ENCODE measurements around the gene BAZ2A. TPM values are rescaled to one million over a fixed set of nuclear protein-coding genes. Genes with fewer than 3 reads are reported as not detected.

Gene BAZ2A
- total and polyA plus RNA-seq, 2 experiments from 2014 or later = 109 to 111 TPM

DNA sequence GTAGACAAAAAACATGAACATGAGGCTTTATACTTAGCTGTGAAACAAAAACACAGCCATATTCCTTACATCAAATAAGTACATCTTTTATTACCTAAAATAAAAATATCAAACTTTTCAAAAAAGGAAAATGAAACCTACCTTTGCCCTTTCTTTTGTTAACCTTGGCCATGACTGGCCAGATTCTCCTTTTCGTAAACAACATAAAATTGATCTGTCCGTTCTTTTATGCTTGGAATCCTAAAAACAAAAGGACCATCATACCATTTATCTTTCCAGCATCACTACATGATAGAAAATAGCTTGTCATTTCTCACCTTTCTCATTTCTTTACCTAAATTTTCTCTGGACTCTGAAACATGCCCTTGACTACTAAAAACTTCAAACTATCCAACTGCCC lies 41.5 kb upstream of the BAZ2A start (continued):
- no peak for TF ChIP-seq STAT1 (IDR thresholded peaks at IDR 0.05; ENCODE audit: unreplicated experiment)
- TF ChIP-seq EZH2 (IDR thresholded peaks at IDR 0.05; ENCODE audit: low read depth, unreplicated experiment) = no peak
- TF ChIP-seq, protein P1, sequence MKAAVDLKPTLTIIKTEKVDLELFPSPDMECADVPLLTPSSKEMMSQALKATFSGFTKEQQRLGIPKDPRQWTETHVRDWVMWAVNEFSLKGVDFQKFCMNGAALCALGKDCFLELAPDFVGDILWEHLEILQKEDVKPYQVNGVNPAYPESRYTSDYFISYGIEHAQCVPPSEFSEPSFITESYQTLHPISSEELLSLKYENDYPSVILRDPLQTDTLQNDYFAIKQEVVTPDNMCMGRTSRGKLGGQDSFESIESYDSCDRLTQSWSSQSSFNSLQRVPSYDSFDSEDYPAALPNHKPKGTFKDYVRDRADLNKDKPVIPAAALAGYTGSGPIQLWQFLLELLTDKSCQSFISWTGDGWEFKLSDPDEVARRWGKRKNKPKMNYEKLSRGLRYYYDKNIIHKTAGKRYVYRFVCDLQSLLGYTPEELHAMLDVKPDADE (IDR thresholded peaks at IDR 0.05) = no peak
- no peak for TF ChIP-seq ZNF114 (CRISPR knock-in tag; IDR thresholded peaks at IDR 0.05)

DNA sequence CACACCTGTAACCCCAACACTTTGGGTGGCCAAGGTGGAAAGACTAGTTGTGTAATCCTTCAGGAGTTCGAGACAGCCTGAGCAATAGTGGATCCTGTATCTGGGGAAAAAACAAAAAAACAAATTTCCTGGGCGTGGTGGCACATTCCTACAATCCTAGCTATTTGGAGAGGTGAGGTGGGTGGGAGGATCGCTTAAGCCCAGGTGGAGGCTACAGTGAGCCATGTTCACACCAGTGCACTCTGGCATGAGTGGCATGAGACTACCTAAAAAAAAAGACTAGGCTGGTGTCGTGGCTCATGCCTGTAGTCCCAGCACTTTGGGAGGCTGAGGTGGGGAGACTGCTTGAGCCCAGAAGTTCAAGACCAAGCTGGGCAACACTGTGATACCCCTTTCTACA lies 40.7 kb upstream of the BAZ2A start:
- peak overlapping the region; percentile 48 for H3K27ac Mint-ChIP-seq
- Histone ChIP-seq H3K4me1 (ENCODE audit: insufficient read depth) (no peaks in the 10 kb centered on the region), H3K27me3 (ENCODE audit: insufficient read depth) (no peaks in the 10 kb centered on the region), H3K4me3 (no peak overlapping the region), H4K20me1 (replicated peaks; ENCODE audit: insufficient read depth) (peaks cover 49% of the 10 kb centered on the region), H3K4me2 (no peak overlapping the region), H3K79me2 (replicated peaks; ENCODE audit: insufficient read depth) (peaks cover 66% of the 10 kb centered on the region), H3K36me3 (ENCODE audit: insufficient read depth) (peaks cover 63% of the 10 kb centered on the region), H2AFZ (no peak overlapping the region), H3K9me2 (ENCODE audit: insufficient read depth) (no peaks in the 10 kb centered on the region), H3K27ac (ENCODE audit: low read depth) (no peak overlapping the region), H3F3A (replicated peaks; ENCODE audit: low read depth) (peaks cover 11% of the 10 kb centered on the region)
- H3K4me3 Mint-ChIP-seq = no peak overlapping the region
- peaks cover 85% of the 10 kb centered on the region for H3K36me3 Mint-ChIP-seq (ENCODE audit: low read depth)
- H3K27me3 Mint-ChIP-seq (ENCODE audit: insufficient read depth, low read depth, poor library complexity) = no peaks in the 10 kb centered on the region
- DNase-seq (ENCODE audit: low spot score) (no peak), ATAC-seq (no peak)
- H3K4me1 Mint-ChIP-seq = no peaks in the 10 kb centered on the region
- no peak for TF ChIP-seq STAT1 (IDR thresholded peaks at IDR 0.05; ENCODE audit: unreplicated experiment)
- no peak for TF ChIP-seq ZNF331 (CRISPR knock-in tag; IDR thresholded peaks at IDR 0.05; ENCODE audit: low read depth)
- no peaks in the 10 kb centered on the region for H3K9me3 Mint-ChIP-seq

DNA sequence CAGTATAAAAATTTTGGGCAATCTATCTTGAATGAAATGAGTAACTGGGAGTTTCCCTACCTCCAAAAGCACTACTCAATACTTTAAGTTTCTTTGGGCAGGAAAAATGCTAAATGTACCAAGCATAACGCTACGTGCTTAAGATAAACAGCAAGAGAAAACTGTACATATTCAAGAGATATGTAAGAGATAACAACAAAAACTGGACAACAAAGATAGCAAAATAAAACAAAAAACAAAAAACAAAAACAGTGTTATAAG lies 38.0 kb upstream of the BAZ2A start:
- Histone ChIP-seq H3K4me2 (no peak overlapping the region), H3K4me1 (ENCODE audit: insufficient read depth) (no peaks in the 10 kb centered on the region), H3K27me3 (ENCODE audit: insufficient read depth) (no peaks in the 10 kb centered on the region), H3K79me2 (replicated peaks; ENCODE audit: insufficient read depth) (peaks cover 39% of the 10 kb centered on the region), H3K36me3 (ENCODE audit: insufficient read depth) (peaks cover 81% of the 10 kb centered on the region), H3K9me2 (ENCODE audit: insufficient read depth) (no peaks in the 10 kb centered on the region), H4K20me1 (replicated peaks; ENCODE audit: insufficient read depth) (peaks cover 52% of the 10 kb centered on the region), H3K4me3 (no peak overlapping the region), H3K27ac (ENCODE audit: low read depth) (no peak overlapping the region; the same call in 1 of the 2 replicates), H2AFZ (no peak overlapping the region), H3F3A (replicated peaks; ENCODE audit: low read depth) (peaks cover 20% of the 10 kb centered on the region)
- no peak overlapping the region for H3K4me3 Mint-ChIP-seq
- DNase-seq (ENCODE audit: low spot score) = no peak
- H3K4me1 Mint-ChIP-seq = no peaks in the 10 kb centered on the region
- no peak overlapping the region for H3K27ac Mint-ChIP-seq
- no peaks in the 10 kb centered on the region for H3K9me3 Mint-ChIP-seq
- no peak for ATAC-seq
- no peaks in the 10 kb centered on the region for H3K27me3 Mint-ChIP-seq (ENCODE audit: insufficient read depth, low read depth, poor library complexity)
- H3K36me3 Mint-ChIP-seq (ENCODE audit: low read depth) = peaks cover 98% of the 10 kb centered on the region
- TF ChIP-seq REST (IDR thresholded peaks at IDR 0.05; ENCODE audit: unreplicated experiment) (no peak), JUNB (IDR thresholded peaks at IDR 0.05; ENCODE audit: unreplicated experiment) (no peak), NANOG (IDR thresholded peaks at IDR 0.05; ENCODE audit: borderline replicate concordance) (no peak), POLR2AphosphoS5 (IDR thresholded peaks at IDR 0.05; ENCODE audit: low read depth) (no peak), CREB1 (CRISPR knock-in tag; IDR thresholded peaks at IDR 0.05; ENCODE audit: low read depth) (no peak), EZH2phosphoT487 (IDR thresholded peaks at IDR 0.05; ENCODE audit: unreplicated experiment) (no peak), CTCF (conservative IDR thresholded peaks at IDR 0.05; ENCODE audit: low read depth in 2 of 2) (no peak)
- TF ChIP-seq, protein P1 (IDR thresholded peaks at IDR 0.05) = no peak
